ENCODE data around the gene PSMD7.

GRCh38 chr16:74252329-74252728 is 44.3 kb upstream of the PSMD7 start:
- TF ChIP-seq CTCF (IDR thresholded peaks at IDR 0.05; ENCODE audit: low read depth, low read length, poor library complexity, severe bottlenecking) (no peak), EZH2phosphoT487 (IDR thresholded peaks at IDR 0.05; ENCODE audit: borderline replicate concordance, low read length) (no peak)

All from DOHH2 (cell line).